AG08395 (cell line): ENCODE data around the gene LIPG.
"Not testable (repeated sequence)": the region's sequence is repeated elsewhere in the genome, so short reads cannot be mapped to it uniquely, and the experiment has no call there.

Experiments
- DNase-seq: peaks from one replicate; pipeline ENCODE4 v3.0.0; 2012; ENCODE audit warnings: mixed read lengths, low spot score

LIPG gene

GRCh38 chr18:49573835-49574234, 12.0 kb downstream of the LIPG start:
- no peak for DNase-seq

GRCh38 chr18:49579041-49579440, 17.2 kb downstream of the LIPG start:
- not testable (repeated sequence) for DNase-seq

GRCh38 chr18:49579583-49579982, 17.7 kb downstream of the LIPG start:
- not testable (repeated sequence) for DNase-seq

- no peak for DNase-seq
These were observed 18.4 kb downstream of the LIPG start for GRCh38 chr18:49580279-49580678.

- no peak for DNase-seq
These were observed 19.5 kb downstream of the LIPG start for GRCh38 chr18:49581371-49581770.

GRCh38 chr18:49582579-49582978, 20.7 kb downstream of the LIPG start:
- no peak for DNase-seq

- no peak for DNase-seq
These were observed 22.5 kb downstream of the LIPG start for GRCh38 chr18:49584394-49584793.

- DNase-seq, result not testable (repeated sequence)
These were observed 23.1 kb downstream of the LIPG start for GRCh38 chr18:49584951-49585350.

- DNase-seq, result no peak
These were observed 24.2 kb downstream of the LIPG start for GRCh38 chr18:49585781-49586663.

GRCh38 chr18:49588171-49588570, 26.3 kb downstream of the LIPG start:
- no peak for DNase-seq

GRCh38 chr18:49588971-49589370, 27.1 kb downstream of the LIPG start:
- DNase-seq, result no peak

GRCh38 chr18:49590608-49591007, 28.8 kb downstream of the LIPG start:
- DNase-seq, result no peak

GRCh38 chr18:49591271-49591670, 29.4 kb downstream of the LIPG start:
- no peak for DNase-seq

GRCh38 chr18:49591775-49592174, 29.9 kb downstream of the LIPG start:
- DNase-seq, result no peak

GRCh38 chr18:49596687-49597086, 34.8 kb downstream of the LIPG start:
- no peak for DNase-seq

- no peak for DNase-seq
These were observed 35.5 kb downstream of the LIPG start for GRCh38 chr18:49597157-49597931.

GRCh38 chr18:49601211-49601610, 39.4 kb downstream of the LIPG start:
- DNase-seq, result no peak

- no peak for DNase-seq
These were observed 46.8 kb downstream of the LIPG start for GRCh38 chr18:49608366-49609255.

- no peak for DNase-seq
These were observed 47.6 kb downstream of the LIPG start for GRCh38 chr18:49609256-49610021.

GRCh38 chr18:49610022-49610445, 48.2 kb downstream of the LIPG start:
- DNase-seq, result no peak

GRCh38 chr18:49611316-49611715, 49.5 kb downstream of the LIPG start:
- no peak for DNase-seq
